Breast epithelium (tissue), 4 donors: ENCODE measurements around the gene PMEL. TPM values are rescaled to one million over a fixed set of nuclear protein-coding genes. Genes with fewer than 3 reads are reported as not detected.
"Not testable (repeated sequence)": the region's sequence is repeated elsewhere in the genome, so short reads cannot be mapped to it uniquely, and the experiment has no call there.

ENCODE experiments used
- DNase-seq, 2 donors: peaks; one replicate each; pipeline ENCODE4 v3.0.0-alpha.2; 2019; ENCODE audit warnings: low spot score in 2 of 2
- H3K27ac ChIP-seq, 2 donors: fragments of 200-600 bp; sonication (generic) in 1 of 2; one replicate each; pipeline ENCODE4 v1.5.1; 2016 to 2019; ENCODE audit warnings: mild to moderate bottlenecking in 1 of 2
- H3K27me3 ChIP-seq, 2 donors: fragments of 200-600 bp; sonication (generic) in 1 of 2; one replicate each; pipeline versions ENCODE4 v1.5.1 to v1.6.0; 2017 to 2019; ENCODE audit warnings: control low read depth in 1 of 2, mild to moderate bottlenecking in 1 of 2
- H3K36me3 ChIP-seq: fragments of 200-600 bp; one replicate; pipeline ENCODE4 v1.5.1; 2019
- H3K4me1 ChIP-seq, 2 donors: fragments of 200-600 bp; sonication (generic); one replicate each; pipeline ENCODE4 v1.5.1; 2016 to 2019; ENCODE audit warnings: control low read depth in 1 of 2
- H3K4me3 ChIP-seq, 3 donors: fragments of 200-600 bp; sonication (generic); 1 replicate in 2 of 3; 2 replicates in 1 of 3; pipeline ENCODE4 v1.5.1; 2016 to 2019; ENCODE audit warnings: mild to moderate bottlenecking in 3 of 3, moderate library complexity in 2 of 3
- H3K9me3 ChIP-seq, 2 donors: fragments of 200-600 bp; sonication (generic) in 1 of 2; one replicate each; pipeline ENCODE4 v1.5.1; 2016 to 2019; ENCODE audit warnings: control low read depth in 1 of 2
- POLR2A ChIP-seq: fragments of 450-650 bp; IDR thresholded peaks from one replicate; pipeline ENCODE4 v1.6.1; 2016; ENCODE audit warnings: antibody characterized with exemption, mild to moderate bottlenecking, moderate library complexity
- POLR2AphosphoS5 ChIP-seq, 3 donors: sonication (generic); formaldehyde crosslinking; IDR thresholded peaks; one replicate each; pipeline ENCODE4 v1.6.1; 2017; ENCODE audit warnings: antibody characterized with exemption in 3 of 3
- intact Hi-C: fragments of 100-400 bp; cut with DNase I; formaldehyde crosslinking; loops from one replicate; pipeline ENCODE4 v1.15.1; 2023; ENCODE audit warnings: low total_unique reads
- total RNA-seq, 3 donors: library from RNA; depleted of rRNA; stranded (reverse); fragments of >200 nt; gene quantifications; one replicate each; pipeline ENCODE4 v1.1.0, GENCODE V29; 2016
- TF ChIP-seq, protein P1 (sequence below), 3 donors: fragments of 450-650 bp; IDR thresholded peaks; one replicate each; pipeline ENCODE4 v1.5.1; 2016 to 2017; ENCODE audit warnings: antibody characterized with exemption in 3 of 3, mild to moderate bottlenecking in 3 of 3, moderate library complexity in 3 of 3

The PMEL gene
- total RNA-seq, 3 donors from 2014 or later = 4.7 to 18.7 (median 7.4) TPM

DNA sequence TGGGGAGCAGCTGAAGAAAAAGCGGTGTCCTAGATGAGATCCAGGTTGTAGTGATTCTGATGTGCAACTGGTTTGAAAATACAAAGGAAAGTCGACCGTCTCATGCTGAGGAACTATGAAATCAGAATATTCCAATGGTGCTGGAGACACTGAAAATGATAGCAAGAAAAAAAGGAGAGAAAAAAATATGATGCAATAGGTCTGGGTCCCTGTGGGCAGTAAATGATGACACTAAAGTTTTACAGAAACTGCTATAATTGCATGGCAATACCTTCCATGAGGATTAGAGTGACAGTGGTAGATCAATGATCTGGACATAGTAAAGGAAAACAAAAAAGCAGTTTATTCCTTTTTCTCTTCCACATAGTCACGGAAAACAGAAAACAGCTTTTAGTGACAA is 40.5 kb downstream of the PMEL start:
- Histone ChIP-seq H3K9me3 (no peaks in the 10 kb centered on the region), H3K4me3 (no peak overlapping the region), H3K27ac (no peak overlapping the region), H3K36me3 (no peaks in the 10 kb centered on the region), H3K4me1 (no peaks in the 10 kb centered on the region), H3K27me3 (no peaks in the 10 kb centered on the region)
- intact Hi-C loops = no loop called here
- TF ChIP-seq, protein P1, sequence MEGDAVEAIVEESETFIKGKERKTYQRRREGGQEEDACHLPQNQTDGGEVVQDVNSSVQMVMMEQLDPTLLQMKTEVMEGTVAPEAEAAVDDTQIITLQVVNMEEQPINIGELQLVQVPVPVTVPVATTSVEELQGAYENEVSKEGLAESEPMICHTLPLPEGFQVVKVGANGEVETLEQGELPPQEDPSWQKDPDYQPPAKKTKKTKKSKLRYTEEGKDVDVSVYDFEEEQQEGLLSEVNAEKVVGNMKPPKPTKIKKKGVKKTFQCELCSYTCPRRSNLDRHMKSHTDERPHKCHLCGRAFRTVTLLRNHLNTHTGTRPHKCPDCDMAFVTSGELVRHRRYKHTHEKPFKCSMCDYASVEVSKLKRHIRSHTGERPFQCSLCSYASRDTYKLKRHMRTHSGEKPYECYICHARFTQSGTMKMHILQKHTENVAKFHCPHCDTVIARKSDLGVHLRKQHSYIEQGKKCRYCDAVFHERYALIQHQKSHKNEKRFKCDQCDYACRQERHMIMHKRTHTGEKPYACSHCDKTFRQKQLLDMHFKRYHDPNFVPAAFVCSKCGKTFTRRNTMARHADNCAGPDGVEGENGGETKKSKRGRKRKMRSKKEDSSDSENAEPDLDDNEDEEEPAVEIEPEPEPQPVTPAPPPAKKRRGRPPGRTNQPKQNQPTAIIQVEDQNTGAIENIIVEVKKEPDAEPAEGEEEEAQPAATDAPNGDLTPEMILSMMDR (IDR thresholded peaks at IDR 0.05) = no peak
- TF ChIP-seq POLR2AphosphoS5 (IDR thresholded peaks at IDR 0.05) (no peak), POLR2A (no peak)
- no peak for DNase-seq

DNA sequence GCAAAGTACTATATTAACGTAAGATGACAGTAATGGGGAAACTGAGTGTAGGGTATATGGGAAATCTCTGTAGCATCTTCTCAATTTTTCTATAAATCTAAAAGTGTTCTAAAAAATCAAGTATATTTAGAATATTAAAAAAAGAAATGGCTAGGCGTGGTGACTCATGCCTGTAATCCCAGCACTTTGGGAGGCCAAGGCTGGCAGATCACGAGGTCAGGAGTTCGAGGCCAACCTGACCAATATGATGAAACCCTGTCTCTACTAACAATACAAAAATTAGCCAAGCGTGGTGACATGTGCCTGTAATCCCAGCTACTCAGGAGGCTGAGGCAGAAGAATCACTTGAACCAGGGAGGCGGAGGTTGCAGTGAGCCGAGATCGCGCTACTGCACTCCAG is 42.2 kb downstream of the PMEL start:
- H3K4me1 ChIP-seq, intact Hi-C loops, H3K36me3 ChIP-seq, H3K9me3 ChIP-seq, H3K27me3 ChIP-seq, H3K27ac ChIP-seq, DNase-seq, H3K4me3 ChIP-seq: not testable (repeated sequence)

DNA sequence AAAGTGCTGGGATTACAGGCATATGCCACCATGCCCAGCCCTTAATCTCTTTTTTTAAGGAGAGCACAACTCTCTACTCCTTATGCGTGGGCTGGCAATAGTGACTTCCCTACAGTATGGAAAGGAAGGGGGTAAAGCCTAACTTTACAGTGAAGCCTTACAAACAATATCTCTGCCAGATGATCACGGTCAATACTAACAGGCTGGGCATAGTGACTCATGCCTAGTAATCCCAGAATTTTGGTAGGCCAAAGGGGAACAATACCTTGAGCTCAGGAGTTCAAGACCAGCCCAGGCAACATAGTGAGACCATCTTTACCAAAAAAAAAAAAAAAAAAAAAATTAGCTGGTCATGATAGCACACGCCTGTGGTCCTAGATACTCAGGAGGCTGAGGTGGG is 43.7 kb downstream of the PMEL start:
- DNase-seq = no peak
- intact Hi-C loops = no loop called here

DNA sequence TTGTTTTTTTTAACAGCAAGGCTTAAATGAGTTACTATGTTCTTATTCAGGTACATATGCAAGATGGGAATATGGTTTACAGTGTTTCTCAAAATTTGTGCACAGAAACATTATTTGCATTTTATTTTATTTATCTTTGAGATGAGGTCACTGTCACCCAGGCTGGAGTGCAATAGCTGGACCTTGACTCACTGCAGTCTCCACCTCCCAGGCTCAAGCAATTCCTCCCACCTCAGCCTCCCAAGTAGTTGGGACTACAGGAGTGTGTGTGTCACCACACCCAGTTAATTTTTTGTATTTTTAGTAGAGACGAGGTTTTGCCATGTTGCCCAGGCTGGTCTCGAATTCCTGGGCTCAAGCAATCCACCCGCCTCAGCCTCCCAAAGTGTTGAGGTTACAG is 46.8 kb downstream of the PMEL start:
- H3K4me1 ChIP-seq, H3K27ac ChIP-seq, H3K4me3 ChIP-seq, H3K36me3 ChIP-seq, intact Hi-C loops, H3K9me3 ChIP-seq, DNase-seq, H3K27me3 ChIP-seq: not testable (repeated sequence)

More for the DNA sequence above, 43.7 kb downstream of the PMEL start:
- Histone ChIP-seq H3K27ac (no peak overlapping the region), H3K4me3 (no peak overlapping the region), H3K27me3 (no peaks in the 10 kb centered on the region), H3K9me3 (no peaks in the 10 kb centered on the region), H3K36me3 (no peaks in the 10 kb centered on the region), H3K4me1 (no peaks in the 10 kb centered on the region)
- TF ChIP-seq, protein P1 (IDR thresholded peaks at IDR 0.05) = no peak
- TF ChIP-seq POLR2A = no peak
- TF ChIP-seq POLR2AphosphoS5 (IDR thresholded peaks at IDR 0.05) = no peak

DNA sequence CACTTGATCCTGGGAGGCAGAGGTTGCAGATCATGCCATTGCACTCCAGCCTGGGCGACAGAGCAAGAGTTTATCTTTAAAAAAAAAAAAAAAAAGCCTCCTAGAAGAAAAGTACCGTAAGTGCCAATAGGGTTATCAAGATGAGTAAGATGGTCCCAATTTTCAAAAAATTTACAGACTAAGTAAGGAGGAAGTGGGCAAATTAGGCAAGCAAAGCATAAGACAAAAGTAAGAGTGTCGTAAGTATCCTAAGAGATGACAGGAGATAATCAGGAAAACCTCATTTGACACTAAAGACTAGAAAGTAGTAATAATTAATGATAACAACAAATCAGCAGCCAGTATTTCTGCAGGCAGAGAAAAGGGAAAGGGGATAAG is 50.4 kb downstream of the PMEL start:
- Histone ChIP-seq H3K27me3 (no peaks in the 10 kb centered on the region), H3K36me3 (no peaks in the 10 kb centered on the region), H3K4me1 (no peaks in the 10 kb centered on the region), H3K9me3 (no peaks in the 10 kb centered on the region), H3K4me3 (no peak overlapping the region), H3K27ac (no peak overlapping the region)
- intact Hi-C loops = no loop called here
- TF ChIP-seq POLR2A = no peak
- TF ChIP-seq, protein P1 (IDR thresholded peaks at IDR 0.05) = no peak
- no peak for TF ChIP-seq POLR2AphosphoS5 (IDR thresholded peaks at IDR 0.05)
- DNase-seq = no peak

DNA sequence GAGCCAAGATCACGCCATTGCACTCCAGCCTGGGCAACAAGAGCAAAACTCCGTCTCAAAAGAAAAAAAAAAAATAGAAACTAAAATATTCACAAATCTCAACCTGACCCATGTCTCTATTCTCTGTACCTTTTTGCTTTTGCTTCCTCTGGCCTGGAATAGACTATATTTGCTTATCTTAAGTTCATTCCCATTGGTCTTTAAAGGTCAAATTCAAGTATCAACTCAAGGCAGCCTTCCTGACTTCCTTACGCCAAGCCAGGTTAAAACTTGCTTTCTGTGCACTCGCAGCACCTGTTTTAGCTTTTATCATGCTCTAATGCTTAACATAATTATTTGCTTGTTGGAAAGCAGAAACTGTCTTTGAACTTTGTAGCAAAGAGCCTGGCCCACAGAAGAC is 52.9 kb downstream of the PMEL start:
- intact Hi-C loops = no loop called here
- no peak for DNase-seq
- H3K9me3 ChIP-seq = no peaks in the 10 kb centered on the region
- TF ChIP-seq, protein P1 (IDR thresholded peaks at IDR 0.05) = no peak
- TF ChIP-seq POLR2AphosphoS5 (IDR thresholded peaks at IDR 0.05) (no peak), POLR2A (no peak)
- H3K36me3 ChIP-seq = no peaks in the 10 kb centered on the region
- H3K4me3 ChIP-seq = no peak overlapping the region
- H3K4me1 ChIP-seq = no peaks in the 10 kb centered on the region
- H3K27me3 ChIP-seq = no peaks in the 10 kb centered on the region
- H3K27ac ChIP-seq = no peak overlapping the region
